Stomach (tissue), 4 donors: Measurements from ENCODE around the gene PLPPR4.

ENCODE experiments used
- CTCF ChIP-seq, 7 experiments: fragments of 450-650 bp in 4 of 7; fragments of 200-600 bp in 3 of 7; sonication (generic) in 3 of 7; IDR thresholded peaks; one replicate each; pipeline ENCODE4 v1.5.1; 2016 to 2019; ENCODE audit warnings: antibody characterized with exemption in 7 of 7, control low read depth in 2 of 7, mild to moderate bottlenecking in 1 of 7
- POLR2A ChIP-seq, 4 donors: fragments of 450-650 bp; IDR thresholded peaks; one replicate each; pipeline ENCODE4 v1.6.1; 2016; ENCODE audit warnings: antibody characterized with exemption in 4 of 4, control low read depth in 2 of 4, mild to moderate bottlenecking in 1 of 4, moderate library complexity in 1 of 4
- POLR2AphosphoS5 ChIP-seq, 3 donors: sonication (generic); formaldehyde crosslinking; IDR thresholded peaks; one replicate each; pipeline ENCODE4 v1.6.1; 2016; ENCODE audit warnings: antibody characterized with exemption in 3 of 3

GRCh38 chr1:99277066-99277465, 12.8 kb downstream of the PLPPR4 start:
- TF ChIP-seq CTCF (IDR thresholded peaks at IDR 0.05): no peak
- no peak for TF ChIP-seq POLR2A (IDR thresholded peaks at IDR 0.05)
- no peak for TF ChIP-seq POLR2AphosphoS5 (IDR thresholded peaks at IDR 0.05)
